Neuronal stem cell (in vitro differentiated cells): ENCODE data around the gene FES.

Experiments
- DNase-seq: peaks from one replicate; pipeline ENCODE4 v3.0.0-alpha.2; 2013; ENCODE audit warnings: low spot score
- H2AFZ ChIP-seq: one replicate; pipeline ENCODE4 v1.6.1; 2013; ENCODE audit warnings: mild to moderate bottlenecking, low read length, inconsistent platforms
- H2AK5ac ChIP-seq: 2 replicates; pipeline ENCODE4 v1.6.1; 2013; ENCODE audit warnings: low read depth, mild to moderate bottlenecking, inconsistent platforms, low read length, moderate library complexity, mixed read lengths
- H2BK120ac ChIP-seq: 2 replicates; pipeline ENCODE4 v1.6.1; 2013; ENCODE audit warnings: low read depth, mild to moderate bottlenecking, inconsistent platforms, low read length, moderate library complexity, mixed read lengths
- H2BK12ac ChIP-seq: one replicate; pipeline ENCODE4 v1.6.1; 2013; ENCODE audit warnings: low read length, inconsistent platforms
- H2BK15ac ChIP-seq: 2 replicates; pipeline ENCODE4 v1.6.1; 2013; ENCODE audit warnings: mild to moderate bottlenecking, low read length, inconsistent platforms, mixed read lengths
- H2BK5ac ChIP-seq: one replicate; pipeline ENCODE4 v1.6.1; 2013; ENCODE audit warnings: inconsistent platforms, mild to moderate bottlenecking, low read length, moderate library complexity
- H3K14ac ChIP-seq: one replicate; pipeline ENCODE4 v1.6.1; 2013; ENCODE audit warnings: low read length, inconsistent platforms
- H3K18ac ChIP-seq: 2 replicates; pipeline ENCODE4 v1.6.1; 2013; ENCODE audit warnings: low read length, inconsistent platforms
- H3K23ac ChIP-seq: 2 replicates; pipeline ENCODE4 v1.6.1; 2013; ENCODE audit warnings: low read depth, mild to moderate bottlenecking, mixed read lengths, low read length, inconsistent platforms; ENCODE audit not compliant: poor library complexity
- H3K27ac ChIP-seq: replicated peaks from 3 replicates; pipeline ENCODE4 v1.5.1; 2013; ENCODE audit warnings: low read length, inconsistent platforms
- H3K27me3 ChIP-seq, 3 experiments: 2 replicates each; pipeline ENCODE4 v1.6.1; 2013; ENCODE audit warnings: low read length in 3 of 3, mild to moderate bottlenecking in 2 of 3, inconsistent platforms in 1 of 3, low read depth in 1 of 3, mixed read lengths in 1 of 3, moderate library complexity in 1 of 3; ENCODE audit not compliant: control insufficient read depth in 3 of 3, insufficient read depth in 3 of 3
- H3K36me3 ChIP-seq, 2 donors: replicated peaks in 1 of 2; 2 replicates each; pipeline ENCODE4 v1.6.1; 2013; ENCODE audit warnings: low read length in 2 of 2; ENCODE audit not compliant: control insufficient read depth in 2 of 2, insufficient read depth in 2 of 2
- H3K4ac ChIP-seq: 2 replicates; pipeline ENCODE4 v1.6.1; 2013; ENCODE audit warnings: inconsistent platforms, mild to moderate bottlenecking, low read length, moderate library complexity
- H3K4me1 ChIP-seq, 2 donors: 1 replicate in 1 of 2; 2 replicates in 1 of 2; pipeline ENCODE4 v1.6.1; 2013; ENCODE audit warnings: low read length in 2 of 2, low read depth in 1 of 2; ENCODE audit not compliant: control insufficient read depth in 2 of 2, insufficient read depth in 1 of 2
- H3K4me2 ChIP-seq: one replicate; pipeline ENCODE4 v1.6.1; 2013; ENCODE audit warnings: mild to moderate bottlenecking, low read length, inconsistent platforms; ENCODE audit not compliant: insufficient read depth, poor library complexity, severe bottlenecking
- H3K4me3 ChIP-seq, 2 donors: 2 replicates each; pipeline ENCODE4 v1.5.1; 2013; ENCODE audit warnings: low read length in 2 of 2, mild to moderate bottlenecking in 2 of 2, inconsistent platforms in 1 of 2, moderate library complexity in 1 of 2
- H3K79me1 ChIP-seq: one replicate; pipeline ENCODE4 v1.6.1; 2013; ENCODE audit warnings: low read depth, mild to moderate bottlenecking, inconsistent platforms, low read length, moderate library complexity
- H3K9ac ChIP-seq: one replicate; pipeline ENCODE4 v1.6.1; 2013; ENCODE audit warnings: mild to moderate bottlenecking, low read depth, low read length, inconsistent platforms; ENCODE audit not compliant: poor library complexity
- H3K9me3 ChIP-seq, 2 donors: replicated peaks in 1 of 2; 2 replicates each; pipeline versions ENCODE3 to v1.6.1; 2013; ENCODE audit warnings: low read length in 2 of 2, mild to moderate bottlenecking in 2 of 2, inconsistent platforms in 1 of 2, low read depth in 1 of 2, mixed read lengths in 1 of 2, moderate library complexity in 1 of 2; ENCODE audit not compliant: control insufficient read depth in 2 of 2, insufficient read depth in 1 of 2
- H4K8ac ChIP-seq: one replicate; pipeline ENCODE4 v1.6.1; 2013; ENCODE audit warnings: low read depth, mild to moderate bottlenecking, inconsistent platforms, low read length, moderate library complexity
- H4K91ac ChIP-seq: one replicate; pipeline ENCODE4 v1.6.1; 2013; ENCODE audit warnings: low read length, low read depth, mild to moderate bottlenecking, inconsistent platforms; ENCODE audit not compliant: poor library complexity
- WGBS, 2 donors: extraction: QIAGEN DNeasy Blood & Tissue Kit; methylation state at CpG; one replicate each; pipeline ENCODE4 v1.1.7; 2013; ENCODE audit warnings: missing lambda C conversion rate in 2 of 2, mixed read lengths in 1 of 2; ENCODE audit not compliant: insufficient read length in 2 of 2, insufficient replicate concordance in 1 of 2; ENCODE audit errors: extremely low coverage in 2 of 2; 5-methylcytosine and 5-hydroxymethylcytosine counted together

FES gene

GRCh38 chr15:90914305-90915080 is 30.2 kb downstream of the FES start:
- Histone ChIP-seq H2AK5ac (no peak overlapping the region), H3K9me3 (no peaks in the 10 kb centered on the region), H3K14ac (no peak overlapping the region), H2BK5ac (no peak overlapping the region), H3K9ac (no peak overlapping the region), H3K18ac (no peak overlapping the region), H3K4me1 (no peaks in the 10 kb centered on the region), H3K27me3 (no peaks in the 10 kb centered on the region), H3K36me3 (peaks cover 65 to 95% of the 10 kb centered on the region in 2 donors), H3K79me1 (no peaks in the 10 kb centered on the region), H3K4me2 (no peak overlapping the region), H2BK12ac (no peak overlapping the region), H4K91ac (no peak overlapping the region), H2AFZ (no peak overlapping the region), H2BK15ac (no peak overlapping the region), H3K4ac (no peak overlapping the region), H2BK120ac (no peak overlapping the region), H4K8ac (no peak overlapping the region), H3K23ac (no peak overlapping the region), H3K4me3 (no peak overlapping the region), H3K27ac (no peak overlapping the region)
- no CpG with 5 or more reads among the region's 22 CpGs for WGBS, 2 donors
- no peak for DNase-seq

- no CpG with 5 or more reads among the region's 7 CpGs for WGBS, 2 donors
Observed at GRCh38 chr15:90915216-90915807, 31.0 kb downstream of the FES start.

GRCh38 chr15:90915808-90916440 is 31.6 kb downstream of the FES start:
- Histone ChIP-seq H3K9ac (no peak overlapping the region), H3K4me3 (no peak overlapping the region), H3K18ac (no peak overlapping the region), H2BK12ac (peak overlapping the region; percentile 5), H4K8ac (peak overlapping the region; percentile 27), H2BK120ac (no peak overlapping the region), H3K79me1 (no peaks in the 10 kb centered on the region), H3K27me3 (no peaks in the 10 kb centered on the region), H3K9me3 (no peaks in the 10 kb centered on the region), H2AFZ (no peak overlapping the region), H2BK15ac (no peak overlapping the region), H3K4me1 (no peaks in the 10 kb centered on the region), H3K23ac (peak overlapping the region; percentile 34), H3K27ac (no peak overlapping the region), H3K14ac (no peak overlapping the region), H4K91ac (no peak overlapping the region), H3K4me2 (no peak overlapping the region), H2BK5ac (no peak overlapping the region), H2AK5ac (no peak overlapping the region), H3K36me3 (peaks cover 69 to 97% of the 10 kb centered on the region in 2 donors), H3K4ac (no peak overlapping the region)
- WGBS, 2 donors, result no CpG with 5 or more reads among the region's 25 CpGs
- DNase-seq, result no peak

More at GRCh38 chr15:90915216-90915807, 31.0 kb downstream of the FES start:
- H3K36me3 ChIP-seq, result peaks cover 71 to 97% of the 10 kb centered on the region in 2 donors
- H4K91ac ChIP-seq, result no peak overlapping the region
- H3K4me3 ChIP-seq, result no peak overlapping the region
- no peak overlapping the region for H3K18ac ChIP-seq
- H3K4me2 ChIP-seq, result no peak overlapping the region
- no peaks in the 10 kb centered on the region for H3K27me3 ChIP-seq
- no peak overlapping the region for H2BK12ac ChIP-seq
- no peak overlapping the region for H2BK15ac ChIP-seq
- H2AFZ ChIP-seq, result no peak overlapping the region
- H2BK5ac ChIP-seq, result no peak overlapping the region
- no peak overlapping the region for H3K27ac ChIP-seq
- DNase-seq, result no peak
- no peak overlapping the region for H3K4ac ChIP-seq
- no peaks in the 10 kb centered on the region for H3K4me1 ChIP-seq
- no peak overlapping the region for H3K9ac ChIP-seq
- H2BK120ac ChIP-seq, result no peak overlapping the region
- no peaks in the 10 kb centered on the region for H3K9me3 ChIP-seq
- no peak overlapping the region for H2AK5ac ChIP-seq
- no peaks in the 10 kb centered on the region for H3K79me1 ChIP-seq
- H3K23ac ChIP-seq, result no peak overlapping the region
- H4K8ac ChIP-seq, result no peak overlapping the region
- no peak overlapping the region for H3K14ac ChIP-seq

GRCh38 chr15:90916461-90916860 is 32.2 kb downstream of the FES start:
- Histone ChIP-seq H3K14ac (no peak overlapping the region), H3K36me3 (peaks cover 63 to 97% of the 10 kb centered on the region in 2 donors), H3K4me1 (no peaks in the 10 kb centered on the region), H3K9ac (no peak overlapping the region), H3K79me1 (no peaks in the 10 kb centered on the region), H2AK5ac (no peak overlapping the region), H2AFZ (no peak overlapping the region), H4K91ac (no peak overlapping the region), H3K4ac (no peak overlapping the region), H3K9me3 (no peaks in the 10 kb centered on the region), H3K27me3 (no peaks in the 10 kb centered on the region), H3K4me3 (no peak overlapping the region), H2BK15ac (no peak overlapping the region), H3K4me2 (no peak overlapping the region), H3K27ac (no peak overlapping the region), H3K23ac (no peak overlapping the region), H2BK12ac (no peak overlapping the region), H2BK120ac (no peak overlapping the region), H2BK5ac (no peak overlapping the region), H3K18ac (no peak overlapping the region), H4K8ac (no peak overlapping the region)
- DNase-seq, result no peak
- no CpG with 5 or more reads among the region's 11 CpGs for WGBS, 2 donors
